ENCODE measurements around the gene ELFN1. TPM values are rescaled to one million over a fixed set of nuclear protein-coding genes. Genes with fewer than 3 reads are reported as not detected.

The ELFN1 gene
- total and polyA plus RNA-seq, 9 of the 15 experiments (the other 6 are each of a cell fraction or from before 2014, with no cell fraction given), result 0.04 to 0.64 (median 0.18) TPM; not detected in 2

- TF ChIP-seq, protein P1, sequence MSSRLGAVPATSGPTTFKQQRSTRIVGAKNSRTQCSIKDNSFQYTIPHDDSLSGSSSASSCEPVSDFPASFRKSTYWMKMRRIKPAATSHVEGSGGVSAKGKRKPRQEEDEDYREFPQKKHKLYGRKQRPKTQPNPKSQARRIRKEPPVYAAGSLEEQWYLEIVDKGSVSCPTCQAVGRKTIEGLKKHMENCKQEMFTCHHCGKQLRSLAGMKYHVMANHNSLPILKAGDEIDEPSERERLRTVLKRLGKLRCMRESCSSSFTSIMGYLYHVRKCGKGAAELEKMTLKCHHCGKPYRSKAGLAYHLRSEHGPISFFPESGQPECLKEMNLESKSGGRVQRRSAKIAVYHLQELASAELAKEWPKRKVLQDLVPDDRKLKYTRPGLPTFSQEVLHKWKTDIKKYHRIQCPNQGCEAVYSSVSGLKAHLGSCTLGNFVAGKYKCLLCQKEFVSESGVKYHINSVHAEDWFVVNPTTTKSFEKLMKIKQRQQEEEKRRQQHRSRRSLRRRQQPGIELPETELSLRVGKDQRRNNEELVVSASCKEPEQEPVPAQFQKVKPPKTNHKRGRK (tag; IDR thresholded peaks at IDR 0.05), result no peak
- TF ChIP-seq SMARCA5 (IDR thresholded peaks at IDR 0.05), result no peak
- TF ChIP-seq CREBBP (IDR thresholded peaks at IDR 0.05; ENCODE audit: low read depth, low read length), result no peak
- no peak for TF ChIP-seq ZNF197 (CRISPR knock-in tag; IDR thresholded peaks at IDR 0.05; ENCODE audit: low read depth)
- TF ChIP-seq NCOR1 (IDR thresholded peaks at IDR 0.05), result no peak; the same call in 1 of the 2 replicates
- peak; percentile 80 for TF ChIP-seq CXXC5 (CRISPR knock-in tag; IDR thresholded peaks at IDR 0.05)
- no peak; the same call in 1 of the 2 replicates for TF ChIP-seq STAG1 (CRISPR knock-in tag; IDR thresholded peaks at IDR 0.05; ENCODE audit: borderline replicate concordance)
- no peak for TF ChIP-seq ZC3H11A (IDR thresholded peaks at IDR 0.05; ENCODE audit: low read depth, low read length)
- TF ChIP-seq ADNP (tag; IDR thresholded peaks at IDR 0.05), result no peak
- no peak for TF ChIP-seq KLF13 (tag; IDR thresholded peaks at IDR 0.05; ENCODE audit: borderline replicate concordance, low read depth)
- 0 out of 2 replicates have a peak, but pooled peaks have one; percentile 14 for TF ChIP-seq ZEB2 (IDR thresholded peaks at IDR 0.05)
- no peak for TF ChIP-seq ESRRB (CRISPR knock-in tag; IDR thresholded peaks at IDR 0.05; ENCODE audit: borderline replicate concordance)
- TF ChIP-seq SETDB1 (IDR thresholded peaks at IDR 0.05; ENCODE audit: low read length), result no peak
- TF ChIP-seq FOXM1 (IDR thresholded peaks at IDR 0.05; ENCODE audit: low read depth), result no peak
- no peak; the same call in 1 of the 2 replicates for TF ChIP-seq FOXM1 (CRISPR knock-in tag; IDR thresholded peaks at IDR 0.05; ENCODE audit: low read depth)
- TF ChIP-seq RAD21 (CRISPR knock-in tag; conservative IDR thresholded peaks at IDR 0.05 in 1 of 2, IDR thresholded peaks at IDR 0.05 in 1 of 2), result no peak
- no peak for TF ChIP-seq ATF4 (CRISPR knock-in tag; IDR thresholded peaks at IDR 0.05)
- TF ChIP-seq RB1 (IDR thresholded peaks at IDR 0.05; ENCODE audit: low read depth), result no peak
- TF ChIP-seq LARP7 (IDR thresholded peaks at IDR 0.05), result no peak
- no peak for TF ChIP-seq ZNF165 (CRISPR knock-in tag; IDR thresholded peaks at IDR 0.05; ENCODE audit: borderline replicate concordance)
- no peak for TF ChIP-seq FOSL1 (tag; conservative IDR thresholded peaks at IDR 0.05)
- peak; percentile 85 for TF ChIP-seq RBBP5 (IDR thresholded peaks at IDR 0.05; ENCODE audit: borderline replicate concordance, insufficient read depth, low read length, poor library complexity, severe bottlenecking)
- TF ChIP-seq CTCFL (IDR thresholded peaks at IDR 0.05; ENCODE audit: borderline replicate concordance, insufficient read depth, low read depth, low read length, poor library complexity, severe bottlenecking), result no peak
- 0 out of 2 replicates have a peak, but pooled peaks have one; percentile 14 for TF ChIP-seq MEF2A (IDR thresholded peaks at IDR 0.05; ENCODE audit: control insufficient read depth, low read depth, low read length)
- TF ChIP-seq ZKSCAN1 (IDR thresholded peaks at IDR 0.05; ENCODE audit: low read depth, low read length), result no peak
These were observed 71.9 kb downstream of the ELFN1 start (continued) for GRCh38 chr7:1741751-1742554.
